ENCODE results near the gene CAAP1.

The CAAP1 gene

GRCh38 chr9:26892251-26893029 is at the start of gene CAAP1:
TSS of gene CAAP1 (minus strand) at chr9:26892802. CDS start at chr9:26892715, 87 bp downstream.
- Histone ChIP-seq H3K36me3 (ENCODE audit: control insufficient read depth, insufficient read depth, low read length, severe bottlenecking) (no peaks in the 10 kb centered on the region), H3K9ac (ENCODE audit: low read length) (peak within 1 kb of the TSS; percentile 94), H3K4me1 (ENCODE audit: control insufficient read depth, insufficient read depth, low read length) (peaks cover 22% of the 10 kb centered on the region), H3K27me3 (replicated peaks; ENCODE audit: control insufficient read depth, insufficient read depth, low read length) (no peaks in the 10 kb centered on the region), H3K9me3 (ENCODE audit: control insufficient read depth, low read length) (no peaks in the 10 kb centered on the region), H3K4me3 (ENCODE audit: low read length) (peak within 1 kb of the TSS; percentile 96)
- peak; percentile 98 for DNase-seq (ENCODE audit: low read depth)

- no peaks in the 10 kb centered on the region for H3K27me3 ChIP-seq (replicated peaks; ENCODE audit: control insufficient read depth, insufficient read depth, low read length)
- no peak overlapping the region for H3K4me3 ChIP-seq (ENCODE audit: low read length)
- peaks cover 24% of the 10 kb centered on the region for H3K4me1 ChIP-seq (ENCODE audit: control insufficient read depth, insufficient read depth, low read length)
- peaks cover 11% of the 10 kb centered on the region for H3K9me3 ChIP-seq (ENCODE audit: control insufficient read depth, low read length)
- no peaks in the 10 kb centered on the region for H3K36me3 ChIP-seq (ENCODE audit: control insufficient read depth, insufficient read depth, low read length, severe bottlenecking)
- DNase-seq (ENCODE audit: low read depth) = no peak
- no peak overlapping the region for H3K9ac ChIP-seq (ENCODE audit: low read length)
These were observed 48.2 kb upstream of the CAAP1 start for GRCh38 chr9:26940779-26941178.

- H3K9ac ChIP-seq (ENCODE audit: low read length) = no peak overlapping the region
These were observed 47.5 kb upstream of the CAAP1 start for GRCh38 chr9:26939955-26940711.

GRCh38 chr9:26937816-26938371 is 45.3 kb upstream of the CAAP1 start:
- Histone ChIP-seq H3K36me3 (ENCODE audit: control insufficient read depth, insufficient read depth, low read length, severe bottlenecking) (no peaks in the 10 kb centered on the region), H3K27me3 (replicated peaks; ENCODE audit: control insufficient read depth, insufficient read depth, low read length) (no peaks in the 10 kb centered on the region), H3K4me1 (ENCODE audit: control insufficient read depth, insufficient read depth, low read length) (peaks cover 11% of the 10 kb centered on the region), H3K4me3 (ENCODE audit: low read length) (no peak overlapping the region), H3K9ac (ENCODE audit: low read length) (no peak overlapping the region), H3K9me3 (ENCODE audit: control insufficient read depth, low read length) (peaks cover 11% of the 10 kb centered on the region)
- no peak for DNase-seq (ENCODE audit: low read depth)

More at GRCh38 chr9:26939955-26940711, 47.5 kb upstream of the CAAP1 start:
- H3K9me3 ChIP-seq (ENCODE audit: control insufficient read depth, low read length) = peaks cover 11% of the 10 kb centered on the region
- H3K36me3 ChIP-seq (ENCODE audit: control insufficient read depth, insufficient read depth, low read length, severe bottlenecking) = no peaks in the 10 kb centered on the region
- H3K27me3 ChIP-seq (replicated peaks; ENCODE audit: control insufficient read depth, insufficient read depth, low read length) = no peaks in the 10 kb centered on the region
- DNase-seq (ENCODE audit: low read depth) = peak; percentile 17
- H3K4me1 ChIP-seq (ENCODE audit: control insufficient read depth, insufficient read depth, low read length) = peaks cover 17% of the 10 kb centered on the region
- H3K4me3 ChIP-seq (ENCODE audit: low read length) = no peak overlapping the region

- Histone ChIP-seq H3K4me1 (ENCODE audit: control insufficient read depth, insufficient read depth, low read length) (peaks cover 11% of the 10 kb centered on the region), H3K9me3 (ENCODE audit: control insufficient read depth, low read length) (peaks cover 11% of the 10 kb centered on the region), H3K36me3 (ENCODE audit: control insufficient read depth, insufficient read depth, low read length, severe bottlenecking) (no peaks in the 10 kb centered on the region), H3K9ac (ENCODE audit: low read length) (no peak overlapping the region), H3K4me3 (ENCODE audit: low read length) (no peak overlapping the region), H3K27me3 (replicated peaks; ENCODE audit: control insufficient read depth, insufficient read depth, low read length) (no peaks in the 10 kb centered on the region)
- no peak for DNase-seq (ENCODE audit: low read depth)
These were observed 43.2 kb upstream of the CAAP1 start for GRCh38 chr9:26935847-26936246.

GRCh38 chr9:26928902-26929495 is 36.4 kb upstream of the CAAP1 start:
- H3K36me3 ChIP-seq (ENCODE audit: control insufficient read depth, insufficient read depth, low read length, severe bottlenecking) = peaks cover 42% of the 10 kb centered on the region
- DNase-seq (ENCODE audit: low read depth) = no peak
- no peaks in the 10 kb centered on the region for H3K27me3 ChIP-seq (replicated peaks; ENCODE audit: control insufficient read depth, insufficient read depth, low read length)
- no peak overlapping the region for H3K9ac ChIP-seq (ENCODE audit: low read length)
- H3K4me1 ChIP-seq (ENCODE audit: control insufficient read depth, insufficient read depth, low read length) = no peaks in the 10 kb centered on the region
- no peak overlapping the region for H3K4me3 ChIP-seq (ENCODE audit: low read length)
- H3K9me3 ChIP-seq (ENCODE audit: control insufficient read depth, low read length) = no peaks in the 10 kb centered on the region

GRCh38 chr9:26925609-26926008 is 33.0 kb upstream of the CAAP1 start:
- no peaks in the 10 kb centered on the region for H3K4me1 ChIP-seq (ENCODE audit: control insufficient read depth, insufficient read depth, low read length)
- H3K4me3 ChIP-seq (ENCODE audit: low read length) = no peak overlapping the region
- H3K9ac ChIP-seq (ENCODE audit: low read length) = no peak overlapping the region
- H3K36me3 ChIP-seq (ENCODE audit: control insufficient read depth, insufficient read depth, low read length, severe bottlenecking) = peaks cover 75% of the 10 kb centered on the region
- no peaks in the 10 kb centered on the region for H3K9me3 ChIP-seq (ENCODE audit: control insufficient read depth, low read length)
- DNase-seq (ENCODE audit: low read depth) = no peak
- no peaks in the 10 kb centered on the region for H3K27me3 ChIP-seq (replicated peaks; ENCODE audit: control insufficient read depth, insufficient read depth, low read length)

GRCh38 chr9:26919698-26920097 is 27.1 kb upstream of the CAAP1 start:
- Histone ChIP-seq H3K9ac (ENCODE audit: low read length) (no peak overlapping the region), H3K4me3 (ENCODE audit: low read length) (no peak overlapping the region), H3K9me3 (ENCODE audit: control insufficient read depth, low read length) (no peaks in the 10 kb centered on the region), H3K4me1 (ENCODE audit: control insufficient read depth, insufficient read depth, low read length) (no peaks in the 10 kb centered on the region), H3K27me3 (replicated peaks; ENCODE audit: control insufficient read depth, insufficient read depth, low read length) (no peaks in the 10 kb centered on the region), H3K36me3 (ENCODE audit: control insufficient read depth, insufficient read depth, low read length, severe bottlenecking) (peaks cover 96% of the 10 kb centered on the region)
- no peak for DNase-seq (ENCODE audit: low read depth)

GRCh38 chr9:26913138-26913668 is 20.6 kb upstream of the CAAP1 start:
- H3K36me3 ChIP-seq (ENCODE audit: control insufficient read depth, insufficient read depth, low read length, severe bottlenecking) = peaks cover 74% of the 10 kb centered on the region
- DNase-seq (ENCODE audit: low read depth) = no peak
- H3K4me1 ChIP-seq (ENCODE audit: control insufficient read depth, insufficient read depth, low read length) = no peaks in the 10 kb centered on the region
- no peaks in the 10 kb centered on the region for H3K9me3 ChIP-seq (ENCODE audit: control insufficient read depth, low read length)
- no peak overlapping the region for H3K9ac ChIP-seq (ENCODE audit: low read length)
- H3K4me3 ChIP-seq (ENCODE audit: low read length) = no peak overlapping the region
- no peaks in the 10 kb centered on the region for H3K27me3 ChIP-seq (replicated peaks; ENCODE audit: control insufficient read depth, insufficient read depth, low read length)

GRCh38 chr9:26904671-26905070 is 12.1 kb upstream of the CAAP1 start:
- no peak for DNase-seq (ENCODE audit: low read depth)
- H3K9ac ChIP-seq (ENCODE audit: low read length) = no peak overlapping the region
- H3K4me3 ChIP-seq (ENCODE audit: low read length) = no peak overlapping the region
- no peaks in the 10 kb centered on the region for H3K9me3 ChIP-seq (ENCODE audit: control insufficient read depth, low read length)
- H3K27me3 ChIP-seq (replicated peaks; ENCODE audit: control insufficient read depth, insufficient read depth, low read length) = no peaks in the 10 kb centered on the region
- peaks cover 11% of the 10 kb centered on the region for H3K4me1 ChIP-seq (ENCODE audit: control insufficient read depth, insufficient read depth, low read length)
- peaks cover 53% of the 10 kb centered on the region for H3K36me3 ChIP-seq (ENCODE audit: control insufficient read depth, insufficient read depth, low read length, severe bottlenecking)

GRCh38 chr9:26904070-26904469 is 11.5 kb upstream of the CAAP1 start:
- DNase-seq (ENCODE audit: low read depth) = no peak
- H3K9me3 ChIP-seq (ENCODE audit: control insufficient read depth, low read length) = no peaks in the 10 kb centered on the region
- H3K36me3 ChIP-seq (ENCODE audit: control insufficient read depth, insufficient read depth, low read length, severe bottlenecking) = peaks cover 49% of the 10 kb centered on the region
- no peaks in the 10 kb centered on the region for H3K27me3 ChIP-seq (replicated peaks; ENCODE audit: control insufficient read depth, insufficient read depth, low read length)
- H3K4me3 ChIP-seq (ENCODE audit: low read length) = no peak overlapping the region
- H3K9ac ChIP-seq (ENCODE audit: low read length) = no peak overlapping the region
- H3K4me1 ChIP-seq (ENCODE audit: control insufficient read depth, insufficient read depth, low read length) = peaks cover 11% of the 10 kb centered on the region
